HG03280 (cell line): ENCODE data around the gene NUP107.

Source experiments
- ATAC-seq: cut with Tn5 transposase; IDR thresholded peaks from one replicate; pipeline ENCODE4 v1.9.1; 2021; ENCODE audit warnings: mild to moderate bottlenecking, moderate library complexity; ENCODE audit not compliant: unreplicated experiment

Gene NUP107

DNA sequence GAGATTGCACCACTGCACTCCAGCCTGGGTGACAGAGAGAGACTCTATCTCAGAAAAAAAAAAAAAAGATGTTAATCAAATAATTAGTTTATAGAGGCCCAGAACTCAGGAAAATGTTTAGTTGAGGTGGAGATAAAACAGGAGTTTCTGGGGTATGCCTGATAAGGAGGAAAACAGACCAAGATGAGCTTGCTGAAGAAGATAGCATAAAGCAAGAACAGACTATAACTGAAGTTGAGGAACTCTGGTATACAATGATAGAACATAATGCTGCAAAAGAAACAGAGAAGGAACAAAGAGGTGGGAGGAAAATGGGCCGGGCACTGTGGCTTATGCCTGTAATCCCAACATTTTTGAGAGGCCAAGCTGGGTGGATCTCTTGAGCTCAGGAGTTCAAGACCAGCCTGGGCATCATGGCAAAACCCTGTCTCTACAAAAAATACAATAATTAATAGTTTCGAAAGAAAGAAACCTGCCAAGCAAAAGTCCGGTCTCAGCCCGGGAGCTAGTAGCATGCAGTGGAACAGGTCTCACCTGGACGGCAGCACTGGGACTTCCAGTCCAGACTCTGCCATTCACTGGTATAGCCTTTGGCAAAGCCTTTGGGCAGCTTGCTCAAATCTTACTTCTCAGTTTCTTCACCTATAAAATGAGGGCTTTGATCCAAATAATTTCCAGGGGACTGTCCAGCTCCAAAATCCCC lies 84.6 kb downstream of the NUP107 start:
- ATAC-seq: no peak

DNA sequence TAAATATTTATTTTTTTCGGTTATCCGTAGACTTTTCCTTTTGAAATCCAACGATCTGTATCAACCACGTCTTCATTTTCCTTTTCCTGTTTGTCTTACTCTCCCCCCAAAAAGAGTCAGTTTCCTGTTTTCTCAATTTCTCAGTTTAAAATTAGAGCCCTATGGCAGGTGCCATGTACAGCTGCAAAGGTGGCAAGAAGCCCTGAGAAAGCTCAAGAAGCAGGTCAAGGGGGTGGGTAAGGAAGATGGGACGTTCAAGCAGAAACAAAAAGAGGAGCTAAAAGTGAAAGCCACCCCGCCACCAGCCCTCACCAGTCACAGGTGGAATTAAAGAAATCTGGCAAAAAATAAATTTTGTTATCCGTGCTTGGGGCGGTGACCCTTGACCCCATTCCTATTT lies 85.9 kb downstream of the NUP107 start:
- ATAC-seq: peak; percentile 65

DNA sequence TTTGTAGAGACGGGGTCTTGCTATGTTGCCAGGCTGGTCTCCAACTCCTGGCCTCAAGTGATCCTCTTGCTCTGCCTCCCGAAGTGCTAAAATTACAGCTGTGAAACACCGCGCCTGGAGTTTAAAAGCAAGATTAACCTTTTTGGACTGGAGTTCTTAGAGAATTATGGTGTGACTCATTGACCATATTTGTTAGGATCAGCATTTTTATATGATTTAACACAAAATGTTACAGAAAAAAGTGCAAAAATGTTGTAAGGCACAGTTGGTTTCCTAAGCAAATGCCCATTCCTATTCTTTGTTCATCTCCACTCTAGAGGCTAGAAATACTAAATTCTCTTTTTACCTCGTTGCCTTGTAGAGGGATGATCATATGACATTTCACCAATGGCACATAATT lies 86.8 kb downstream of the NUP107 start:
- ATAC-seq: no peak

DNA sequence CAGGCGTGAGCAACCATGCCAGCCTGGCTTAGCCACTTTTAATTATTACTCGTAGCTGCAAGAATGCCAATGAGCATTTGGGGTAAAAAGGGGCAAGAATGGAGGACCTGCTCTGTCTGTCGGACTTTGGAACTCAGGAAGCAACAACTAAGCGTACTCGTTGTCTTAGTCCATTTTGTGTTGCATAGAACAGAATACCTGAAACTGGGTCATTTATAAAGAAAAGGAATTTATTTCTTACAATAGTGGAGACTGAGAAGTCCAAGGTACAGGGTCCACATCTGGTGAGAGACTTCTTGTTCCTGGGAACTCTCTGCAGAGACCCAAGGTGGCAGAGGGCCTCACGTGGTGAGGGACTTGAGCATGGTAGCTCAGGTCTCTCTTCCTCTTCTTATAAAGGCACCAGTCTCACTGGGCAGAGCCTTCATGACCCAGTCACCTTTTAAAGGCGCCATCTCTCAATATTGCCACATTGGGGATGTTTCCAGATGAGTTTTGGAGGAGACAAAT lies 88.4 kb downstream of the NUP107 start:
- no peak for ATAC-seq

DNA sequence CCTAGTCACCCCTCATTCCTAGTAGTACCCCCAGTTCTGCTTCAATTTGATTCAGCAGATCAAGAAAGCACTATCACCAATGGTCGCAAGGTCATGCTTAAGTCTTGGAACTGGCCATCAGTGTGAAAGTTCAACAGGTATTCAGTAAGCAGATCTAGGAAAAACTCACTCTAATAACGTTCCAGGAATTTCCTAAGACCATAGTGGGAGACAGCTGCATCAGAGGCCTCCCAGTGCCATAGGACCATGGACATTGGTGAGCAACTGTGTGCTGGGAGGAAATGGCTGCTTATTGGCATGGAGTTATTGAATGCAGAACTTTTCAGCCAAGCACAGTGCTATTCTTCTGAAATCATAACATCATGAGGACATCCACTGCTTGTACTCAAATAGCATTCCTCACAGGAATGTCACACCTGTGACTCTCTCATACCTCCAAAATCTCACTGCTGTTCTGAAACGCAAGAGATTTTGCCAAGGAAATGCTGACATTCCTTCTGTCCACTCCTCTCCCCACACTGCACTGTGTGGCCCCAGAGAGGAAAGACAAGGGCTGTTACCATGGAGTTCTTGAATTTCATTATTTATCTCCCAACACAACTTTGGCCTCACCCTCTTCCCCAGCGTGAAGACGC lies 90.3 kb downstream of the NUP107 start:
- no peak for ATAC-seq

DNA sequence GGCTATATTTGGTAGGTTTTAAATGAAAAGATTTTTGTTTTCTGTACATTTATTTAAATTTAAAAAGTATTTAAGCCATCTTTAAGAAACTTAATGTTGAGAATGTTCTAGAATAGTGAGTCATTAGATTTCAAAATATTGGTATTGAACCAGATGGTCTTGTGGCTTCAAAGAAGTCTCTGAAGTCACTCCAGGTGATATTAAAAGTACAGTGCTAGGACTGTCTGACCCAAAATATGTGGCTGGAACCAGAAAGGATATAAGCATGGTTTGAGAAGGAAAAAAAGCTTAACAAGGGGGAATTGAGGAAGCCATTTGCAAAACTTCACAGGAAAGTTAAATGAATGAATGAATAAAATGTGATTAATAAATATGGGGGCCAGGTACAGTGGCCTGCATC lies 92.5 kb downstream of the NUP107 start:
- ATAC-seq: no peak

DNA sequence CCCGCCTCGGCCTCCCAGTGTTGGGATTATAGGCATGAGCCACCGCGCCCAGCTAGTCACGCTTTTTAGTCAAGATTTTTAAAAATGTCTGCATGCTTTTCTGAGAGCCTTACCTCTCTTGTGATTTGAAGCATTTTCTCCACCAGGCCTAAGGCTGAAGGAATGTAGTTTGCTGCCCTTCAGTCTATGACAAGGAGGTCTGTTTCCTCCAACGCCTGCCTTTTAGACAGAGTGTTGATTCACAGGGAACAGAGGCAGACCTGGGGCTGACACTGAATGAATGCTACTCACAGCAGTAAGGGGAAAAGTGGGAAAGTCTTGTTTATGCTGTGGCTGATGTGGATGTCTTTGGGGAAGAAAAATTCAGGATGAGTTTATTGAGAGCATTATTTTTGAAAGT lies 94.0 kb downstream of the NUP107 start:
- ATAC-seq: no peak

DNA sequence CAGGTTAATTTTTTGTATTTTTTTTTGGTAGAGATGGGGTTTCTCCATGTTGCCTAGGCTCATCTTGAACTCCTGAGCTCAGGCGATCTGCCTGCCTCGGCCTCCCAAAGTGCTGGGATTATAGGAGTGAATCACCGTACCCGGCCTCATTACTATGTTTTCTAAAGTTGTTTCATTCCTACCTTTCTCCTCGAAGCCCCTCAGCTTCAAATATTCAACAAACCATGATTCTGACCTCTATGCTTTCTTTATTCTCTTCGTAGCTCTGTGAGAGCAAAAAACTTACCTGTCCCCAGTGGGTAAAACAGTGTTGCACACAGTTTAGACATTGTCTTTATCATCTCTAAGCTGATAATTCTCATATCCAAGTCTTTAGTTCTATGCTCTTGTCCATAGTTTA lies 95.0 kb downstream of the NUP107 start:
- no peak for ATAC-seq

DNA sequence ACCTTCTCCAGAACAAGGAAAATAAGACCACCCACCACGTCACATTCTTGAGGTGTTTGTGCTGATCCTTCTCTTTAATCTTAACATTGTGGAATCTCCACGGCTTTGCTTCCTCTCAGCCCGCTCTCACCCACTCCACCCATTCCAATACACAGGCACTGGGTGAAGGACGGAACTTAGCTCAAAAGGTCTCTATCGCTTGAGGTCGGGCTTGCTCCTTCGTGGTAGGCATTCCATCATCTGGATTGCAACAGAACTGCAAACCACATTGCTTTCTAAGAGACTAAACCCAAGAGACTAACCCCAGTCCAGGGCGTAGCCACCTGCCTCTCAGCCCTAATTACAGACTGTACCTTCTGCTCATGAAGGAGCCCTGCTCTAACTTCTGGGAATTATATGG lies 97.2 kb downstream of the NUP107 start:
- ATAC-seq: no peak

DNA sequence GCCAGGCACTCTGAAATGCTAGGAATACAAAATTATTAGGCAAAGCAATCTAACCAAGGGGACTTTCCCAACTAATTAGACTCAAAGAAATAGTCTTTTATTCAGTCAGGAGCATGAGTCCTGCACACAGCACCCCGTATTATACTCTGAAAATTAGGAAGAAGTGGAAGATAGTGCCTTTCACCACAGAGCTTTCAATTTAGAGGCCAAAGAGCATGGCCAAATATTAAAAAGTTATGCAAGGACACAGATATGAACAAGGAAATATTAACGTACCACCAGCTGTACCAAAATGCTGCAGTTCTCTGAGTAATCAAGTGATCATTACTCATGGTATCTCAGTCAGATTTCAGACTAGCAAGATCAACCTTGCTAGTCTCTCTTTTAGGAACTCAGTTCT lies 98.6 kb downstream of the NUP107 start:
- ATAC-seq: no peak

DNA sequence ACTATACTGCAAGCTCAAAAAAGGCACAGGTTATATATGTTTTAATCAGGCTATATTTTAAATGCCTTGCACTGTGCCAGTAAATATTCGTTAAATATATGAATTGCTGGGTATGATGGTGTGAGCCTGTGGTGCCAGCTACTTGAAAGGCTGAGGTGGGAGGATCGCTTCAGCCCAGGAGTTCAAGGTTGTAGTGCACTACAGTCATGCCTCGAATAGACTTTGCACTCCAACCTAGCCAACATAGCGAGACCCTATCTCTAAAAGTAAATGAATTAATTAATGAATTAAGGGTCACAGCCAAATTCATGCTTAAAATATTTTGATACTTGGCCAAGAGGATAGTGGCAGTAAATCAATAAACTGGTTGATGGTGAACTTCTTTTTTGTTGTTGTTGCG lies 99.0 kb downstream of the NUP107 start:
- no peak for ATAC-seq

DNA sequence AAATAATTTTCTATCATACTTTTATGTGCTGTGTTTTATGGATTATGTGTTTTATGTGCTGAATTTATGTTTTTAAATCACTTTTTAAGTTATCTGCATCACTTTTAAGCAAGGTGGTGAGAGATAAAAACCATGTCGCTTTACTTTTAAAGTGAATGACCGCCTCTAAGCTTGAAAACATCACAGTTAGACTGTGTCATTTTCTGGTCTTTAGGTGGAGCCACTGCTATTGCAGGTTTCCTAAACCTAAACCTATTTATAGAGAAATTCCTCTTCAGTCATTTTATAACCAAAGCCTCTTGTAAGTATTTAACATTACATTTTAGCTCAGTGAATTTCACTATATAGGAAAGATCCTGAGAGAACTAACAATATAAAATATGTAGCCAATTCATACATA lies 100.2 kb downstream of the NUP107 start:
- no peak for ATAC-seq

DNA sequence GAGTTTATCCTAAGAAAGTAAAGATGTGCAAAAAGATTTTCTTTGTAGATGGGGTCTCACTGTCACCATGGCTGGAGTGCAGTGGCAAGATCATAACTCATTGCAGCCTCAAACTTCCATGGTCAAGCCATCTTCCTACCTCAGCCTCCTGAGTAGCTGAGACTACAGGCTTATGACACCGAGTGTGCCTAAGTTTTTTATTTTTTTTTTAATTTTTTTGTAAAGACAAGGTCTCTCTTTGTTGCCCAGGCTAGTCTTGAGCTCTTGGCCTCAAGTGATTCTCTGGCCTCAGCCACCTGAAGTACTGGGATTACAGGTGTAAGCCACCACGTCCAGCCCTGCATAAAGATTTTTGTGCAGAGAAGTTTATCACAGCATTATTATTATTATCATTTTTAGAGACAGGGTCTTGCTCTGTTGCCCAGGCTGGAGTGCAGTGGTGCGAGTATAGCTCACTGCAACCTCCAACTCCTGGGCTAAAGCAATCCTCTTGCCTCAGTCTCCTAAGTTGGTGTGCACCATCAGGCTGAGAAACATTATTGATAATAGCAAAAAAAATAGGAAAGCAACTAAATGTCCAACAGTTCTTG lies 101.9 kb downstream of the NUP107 start:
- ATAC-seq: no peak

DNA sequence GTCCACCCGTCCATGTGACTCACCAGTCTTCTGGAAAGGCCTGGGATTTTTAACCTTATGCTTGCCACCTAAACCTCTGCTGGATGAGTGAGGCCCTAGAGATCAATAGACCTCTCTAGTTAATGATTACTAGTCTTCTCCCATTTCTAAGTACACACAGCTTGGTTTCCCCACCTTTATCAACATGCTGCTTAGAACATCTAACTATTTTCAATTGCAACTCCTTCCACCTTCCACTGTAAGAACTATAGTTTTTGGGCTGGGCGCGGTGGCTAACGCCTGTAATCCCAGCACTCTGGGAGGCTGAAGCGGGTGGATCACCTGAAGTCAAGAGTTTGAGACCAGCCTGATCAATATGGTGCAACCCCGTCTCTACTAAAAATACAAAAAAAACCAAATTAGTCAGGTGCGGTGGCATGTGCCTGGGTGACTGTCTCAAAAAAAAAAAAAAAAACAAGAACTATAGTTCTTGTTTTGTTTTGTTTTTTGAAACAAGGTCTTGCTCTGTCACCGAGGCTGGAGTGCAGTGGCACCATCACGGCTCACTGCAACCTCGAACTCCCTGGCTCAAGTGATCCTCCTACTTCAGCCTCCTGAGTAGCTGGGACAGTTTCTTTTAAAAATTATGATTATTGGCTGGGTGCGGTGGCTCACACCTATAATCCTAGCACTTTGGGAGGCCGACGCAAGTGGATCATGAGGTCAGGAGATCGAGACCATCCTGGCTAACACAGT lies 102.5 kb downstream of the NUP107 start:
- no peak for ATAC-seq

DNA sequence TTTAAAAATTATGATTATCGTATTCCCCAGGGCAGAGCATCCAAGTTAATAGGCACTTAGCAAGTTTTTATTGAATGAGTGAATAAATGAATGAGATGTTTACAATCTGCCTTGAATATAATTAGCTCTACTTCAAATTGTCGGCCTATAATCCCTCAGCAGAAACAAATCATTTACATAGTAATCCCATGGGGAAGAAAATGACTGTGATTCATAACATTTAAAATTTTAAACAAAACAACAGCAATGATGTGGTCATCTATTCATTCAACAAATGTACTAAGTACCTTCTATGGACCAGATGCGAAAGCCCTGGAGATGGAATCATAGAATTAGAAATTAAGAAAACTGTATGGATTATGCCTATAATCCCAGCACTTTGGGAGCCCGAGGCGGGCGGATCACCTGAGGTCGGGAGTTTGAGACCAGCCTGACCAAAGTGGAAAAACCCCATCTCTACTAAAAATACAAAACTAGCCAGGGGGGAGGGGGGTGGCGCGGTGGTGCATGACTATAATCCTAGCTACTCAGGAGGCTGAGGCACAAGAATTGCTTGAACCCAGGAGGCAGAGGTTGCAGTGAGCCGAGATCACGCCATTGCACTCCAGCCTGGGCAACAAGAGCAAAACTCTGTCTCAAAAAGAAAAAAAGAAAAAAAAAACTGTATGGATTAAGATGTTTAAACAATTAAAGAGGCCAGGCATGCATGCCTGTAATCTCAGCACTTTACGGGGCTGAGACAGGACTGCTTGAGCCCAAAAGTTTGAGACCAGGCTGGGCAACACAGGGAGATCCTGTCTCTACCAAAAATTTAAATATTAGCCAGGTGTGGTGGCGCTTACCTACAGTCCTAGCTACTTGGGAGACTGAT lies 103.5 kb downstream of the NUP107 start:
- ATAC-seq: no peak

DNA sequence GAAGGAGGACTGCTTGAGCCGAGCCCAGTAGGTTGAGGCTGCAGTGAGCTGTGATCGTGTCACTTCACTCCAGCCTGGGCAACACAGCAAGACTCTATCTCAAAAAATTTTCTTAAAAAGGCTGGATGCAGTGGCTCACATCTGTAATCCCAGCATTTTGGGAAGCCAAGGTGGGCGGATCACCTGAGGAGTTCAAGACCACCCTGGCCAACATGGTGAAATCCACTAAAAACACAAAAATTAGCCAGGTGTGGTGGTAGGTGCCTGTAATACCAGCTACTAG lies 104.1 kb downstream of the NUP107 start:
- ATAC-seq: no peak

DNA sequence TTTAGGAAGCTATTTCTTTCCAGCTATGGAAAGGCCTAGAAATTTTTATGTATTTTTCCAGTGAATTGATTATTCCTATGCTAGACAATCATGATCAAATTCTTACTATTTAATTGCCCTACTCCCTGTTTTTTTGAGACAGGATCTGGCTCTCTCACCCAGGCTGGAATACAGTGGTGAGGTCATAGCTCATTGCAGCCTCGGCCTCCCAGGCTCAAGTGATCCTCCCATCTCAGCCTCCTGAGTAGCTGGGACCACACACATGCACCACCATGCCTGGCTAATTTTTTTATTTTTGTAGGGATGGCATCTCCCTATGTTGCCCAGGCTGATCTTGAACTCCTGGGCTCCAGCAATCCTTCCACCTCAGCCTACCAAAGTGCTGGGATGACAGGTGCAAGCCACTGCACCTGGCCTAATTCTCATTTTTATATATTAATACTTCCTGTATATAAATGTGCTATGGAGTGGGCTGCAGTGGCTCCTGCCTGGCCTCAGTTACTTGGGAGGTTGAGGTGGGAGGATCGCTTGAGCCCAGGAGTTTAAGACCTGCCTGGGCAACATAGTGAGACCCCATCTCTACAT lies 105.2 kb downstream of the NUP107 start:
- ATAC-seq: no peak

DNA sequence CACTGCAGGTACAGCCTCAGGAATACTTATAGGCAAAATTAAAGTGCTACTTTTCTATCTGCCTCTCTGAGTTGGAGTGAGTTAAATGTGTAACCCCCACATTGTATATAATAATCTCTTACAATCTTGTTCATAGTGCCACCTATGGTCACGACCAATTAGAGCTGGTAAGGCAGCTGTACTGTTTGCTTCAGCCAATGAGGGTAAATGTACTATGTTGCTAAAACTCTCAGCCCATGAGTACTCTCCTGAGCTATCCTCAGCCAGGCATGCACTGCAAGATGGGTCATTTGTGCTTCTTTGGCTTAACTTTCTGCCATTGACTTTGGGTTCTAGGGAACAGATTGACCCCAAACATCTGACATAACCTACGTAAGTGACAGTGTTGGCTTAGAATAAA lies 106.2 kb downstream of the NUP107 start:
- peak; percentile 93 for ATAC-seq

DNA sequence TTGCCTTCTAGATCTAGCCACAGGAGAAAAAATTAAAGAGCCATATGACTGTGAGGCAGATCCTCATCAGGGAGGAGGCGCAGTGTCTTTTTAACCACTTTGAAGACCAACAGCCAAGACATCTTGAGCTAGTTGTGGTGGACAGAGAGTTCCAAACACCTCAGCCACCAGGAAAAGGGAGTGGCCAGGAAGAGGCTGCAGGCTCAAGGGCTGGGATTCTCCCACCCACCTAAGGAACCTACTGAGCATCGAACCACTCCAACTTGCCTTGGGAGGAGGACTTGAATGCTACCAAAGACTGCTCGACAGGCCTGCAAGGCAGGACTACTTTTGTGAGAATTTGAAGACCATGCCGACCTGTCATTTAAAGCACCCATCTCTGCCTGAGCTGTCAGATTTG lies 106.7 kb downstream of the NUP107 start:
- ATAC-seq: no peak

DNA sequence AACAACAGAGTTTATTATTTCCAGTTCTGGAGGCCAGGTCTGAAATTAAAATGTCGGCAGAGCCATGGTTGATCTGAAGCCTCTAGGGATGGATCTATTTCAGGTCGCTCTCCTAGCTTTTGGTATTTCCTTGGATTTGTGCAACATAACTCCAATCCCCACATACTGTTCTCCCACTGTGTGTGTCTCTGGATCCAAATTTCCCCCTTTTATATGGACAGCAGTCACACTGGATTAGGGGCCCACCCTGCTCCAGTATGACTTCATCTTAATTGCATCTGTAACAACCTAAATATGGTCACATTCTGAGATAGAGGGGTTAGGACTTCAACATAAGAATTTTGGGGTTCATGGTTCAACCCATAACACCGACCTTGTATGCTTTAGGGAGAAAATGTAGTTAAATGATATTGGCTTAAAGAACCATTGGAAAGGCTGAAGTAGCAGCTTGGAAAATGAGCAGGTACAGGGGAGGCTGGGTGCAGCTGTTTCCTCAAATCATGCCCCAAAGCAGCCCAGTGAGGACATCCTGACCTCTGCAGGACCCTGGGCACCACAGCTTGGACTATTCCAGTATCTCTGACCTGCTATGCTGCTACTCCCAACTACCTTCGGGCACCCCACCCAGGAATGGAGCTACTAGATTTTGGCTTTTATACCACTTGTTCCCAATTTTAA lies 107.3 kb downstream of the NUP107 start:
- ATAC-seq: no peak
